ENCODE results near the gene NUDC. TPM values are rescaled to one million over a fixed set of nuclear protein-coding genes. Genes with fewer than 3 reads are reported as not detected.

Gene NUDC
- total and polyA plus RNA-seq, 2 of the 13 experiments (the other 11 are each of a cell fraction or from before 2014, with no cell fraction given): 34.7 to 104 TPM

DNA sequence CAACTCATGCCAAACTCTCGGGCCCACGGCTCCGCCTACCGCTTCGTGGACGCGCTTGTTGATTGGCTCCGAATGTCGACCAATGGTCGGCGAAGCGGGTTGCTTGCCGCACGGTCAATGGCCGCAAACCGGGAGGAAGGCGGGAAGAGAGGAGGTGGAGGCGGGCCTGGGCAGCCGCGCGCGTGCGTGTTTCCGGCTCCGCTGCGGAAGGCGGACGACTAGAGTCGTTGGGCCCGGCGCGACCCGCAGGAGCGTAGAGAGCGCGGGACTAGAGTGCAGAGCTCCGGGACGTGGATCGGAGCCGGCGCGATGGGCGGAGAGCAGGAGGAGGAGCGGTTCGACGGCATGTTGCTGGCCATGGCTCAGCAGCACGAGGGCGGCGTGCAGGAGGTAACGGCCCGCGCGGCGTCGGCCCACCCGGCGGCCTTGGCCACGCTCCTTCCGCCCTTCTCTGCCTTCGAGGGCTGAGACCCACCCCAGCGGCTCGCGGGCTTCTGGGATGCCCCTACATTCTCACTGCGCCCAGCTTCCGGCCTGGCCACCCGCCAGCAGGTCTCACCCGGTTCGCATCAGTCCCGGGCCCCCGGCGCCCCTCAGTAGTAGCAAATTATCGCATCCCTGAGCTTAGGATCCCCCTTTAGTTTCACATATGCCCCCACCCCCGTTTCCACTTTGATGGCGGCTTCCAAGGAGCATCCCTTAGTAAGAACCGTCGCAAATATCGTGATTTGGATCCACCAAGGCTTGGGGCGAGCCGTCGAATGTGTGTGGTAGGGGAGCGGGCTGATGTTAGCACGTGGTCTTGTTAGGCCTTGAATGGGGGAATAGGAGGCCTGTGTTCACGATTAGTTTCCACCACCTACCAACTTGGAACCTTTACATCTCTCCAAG lies at the start of gene NUDC (continued):
- TF ChIP-seq POLR2G (IDR thresholded peaks at IDR 0.05; ENCODE audit: low read depth, low read length): peak; percentile 89
- peak; percentile 77; the same call in 1 of the 2 replicates for TF ChIP-seq SP4 (CRISPR knock-in tag; IDR thresholded peaks at IDR 0.05)
- TF ChIP-seq, protein P1, sequence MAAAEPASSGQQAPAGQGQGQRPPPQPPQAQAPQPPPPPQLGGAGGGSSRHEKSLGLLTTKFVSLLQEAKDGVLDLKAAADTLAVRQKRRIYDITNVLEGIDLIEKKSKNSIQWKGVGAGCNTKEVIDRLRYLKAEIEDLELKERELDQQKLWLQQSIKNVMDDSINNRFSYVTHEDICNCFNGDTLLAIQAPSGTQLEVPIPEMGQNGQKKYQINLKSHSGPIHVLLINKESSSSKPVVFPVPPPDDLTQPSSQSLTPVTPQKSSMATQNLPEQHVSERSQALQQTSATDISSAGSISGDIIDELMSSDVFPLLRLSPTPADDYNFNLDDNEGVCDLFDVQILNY (CRISPR knock-in tag; conservative IDR thresholded peaks at IDR 0.05): peak; percentile 19; the same call in 1 of the 2 replicates
- TF ChIP-seq, protein P2, sequence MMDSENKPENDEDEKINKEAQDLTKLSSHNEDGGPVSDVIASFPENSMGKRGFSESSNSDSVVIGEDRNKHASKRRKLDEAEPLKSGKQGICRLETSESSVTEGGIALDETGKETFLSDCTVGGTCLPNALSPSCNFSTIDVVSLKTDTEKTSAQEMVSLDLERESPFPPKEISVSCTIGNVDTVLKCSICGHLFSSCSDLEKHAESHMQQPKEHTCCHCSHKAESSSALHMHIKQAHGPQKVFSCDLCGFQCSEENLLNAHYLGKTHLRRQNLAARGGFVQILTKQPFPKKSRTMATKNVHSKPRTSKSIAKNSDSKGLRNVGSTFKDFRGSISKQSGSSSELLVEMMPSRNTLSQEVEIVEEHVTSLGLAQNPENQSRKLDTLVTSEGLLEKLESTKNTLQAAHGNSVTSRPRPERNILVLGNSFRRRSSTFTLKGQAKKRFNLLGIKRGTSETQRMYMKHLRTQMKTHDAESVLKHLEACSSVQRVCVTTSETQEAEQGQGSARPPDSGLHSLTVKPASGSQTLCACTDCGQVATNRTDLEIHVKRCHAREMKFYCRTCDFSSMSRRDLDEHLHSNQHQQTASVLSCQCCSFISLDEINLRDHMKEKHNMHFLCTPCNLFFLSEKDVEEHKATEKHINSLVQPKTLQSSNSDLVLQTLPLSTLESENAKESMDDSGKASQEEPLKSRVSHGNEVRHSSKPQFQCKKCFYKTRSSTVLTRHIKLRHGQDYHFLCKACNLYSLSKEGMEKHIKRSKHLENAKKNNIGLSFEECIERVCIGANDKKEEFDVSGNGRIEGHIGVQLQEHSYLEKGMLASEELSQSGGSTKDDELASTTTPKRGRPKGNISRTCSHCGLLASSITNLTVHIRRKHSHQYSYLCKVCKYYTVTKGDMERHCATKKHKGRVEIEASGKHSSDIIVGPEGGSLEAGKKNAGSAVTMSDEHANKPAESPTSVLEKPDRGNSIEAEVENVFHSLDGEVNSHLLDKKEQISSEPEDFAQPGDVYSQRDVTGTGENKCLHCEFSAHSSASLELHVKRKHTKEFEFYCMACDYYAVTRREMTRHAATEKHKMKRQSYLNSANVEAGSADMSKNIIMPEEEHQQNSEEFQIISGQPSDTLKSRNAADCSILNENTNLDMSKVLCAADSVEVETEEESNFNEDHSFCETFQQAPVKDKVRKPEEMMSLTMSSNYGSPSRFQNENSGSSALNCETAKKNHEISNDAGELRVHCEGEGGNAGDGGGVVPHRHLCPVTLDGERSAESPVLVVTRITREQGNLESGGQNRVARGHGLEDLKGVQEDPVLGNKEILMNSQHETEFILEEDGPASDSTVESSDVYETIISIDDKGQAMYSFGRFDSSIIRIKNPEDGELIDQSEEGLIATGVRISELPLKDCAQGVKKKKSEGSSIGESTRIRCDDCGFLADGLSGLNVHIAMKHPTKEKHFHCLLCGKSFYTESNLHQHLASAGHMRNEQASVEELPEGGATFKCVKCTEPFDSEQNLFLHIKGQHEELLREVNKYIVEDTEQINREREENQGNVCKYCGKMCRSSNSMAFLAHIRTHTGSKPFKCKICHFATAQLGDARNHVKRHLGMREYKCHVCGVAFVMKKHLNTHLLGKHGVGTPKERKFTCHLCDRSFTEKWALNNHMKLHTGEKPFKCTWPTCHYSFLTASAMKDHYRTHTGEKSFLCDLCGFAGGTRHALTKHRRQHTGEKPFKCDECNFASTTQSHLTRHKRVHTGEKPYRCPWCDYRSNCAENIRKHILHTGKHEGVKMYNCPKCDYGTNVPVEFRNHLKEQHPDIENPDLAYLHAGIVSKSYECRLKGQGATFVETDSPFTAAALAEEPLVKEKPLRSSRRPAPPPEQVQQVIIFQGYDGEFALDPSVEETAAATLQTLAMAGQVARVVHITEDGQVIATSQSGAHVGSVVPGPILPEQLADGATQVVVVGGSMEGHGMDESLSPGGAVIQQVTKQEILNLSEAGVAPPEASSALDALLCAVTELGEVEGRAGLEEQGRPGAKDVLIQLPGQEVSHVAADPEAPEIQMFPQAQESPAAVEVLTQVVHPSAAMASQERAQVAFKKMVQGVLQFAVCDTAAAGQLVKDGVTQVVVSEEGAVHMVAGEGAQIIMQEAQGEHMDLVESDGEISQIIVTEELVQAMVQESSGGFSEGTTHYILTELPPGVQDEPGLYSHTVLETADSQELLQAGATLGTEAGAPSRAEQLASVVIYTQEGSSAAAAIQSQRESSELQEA (CRISPR knock-in tag; IDR thresholded peaks at IDR 0.05; ENCODE audit: not compliant biosample characterization): no peak
- 0 out of 2 replicates have a peak, but pooled peaks have one; percentile 63 for TF ChIP-seq ZNF761 (CRISPR knock-in tag; conservative IDR thresholded peaks at IDR 0.05)
- TF ChIP-seq, protein P3, sequence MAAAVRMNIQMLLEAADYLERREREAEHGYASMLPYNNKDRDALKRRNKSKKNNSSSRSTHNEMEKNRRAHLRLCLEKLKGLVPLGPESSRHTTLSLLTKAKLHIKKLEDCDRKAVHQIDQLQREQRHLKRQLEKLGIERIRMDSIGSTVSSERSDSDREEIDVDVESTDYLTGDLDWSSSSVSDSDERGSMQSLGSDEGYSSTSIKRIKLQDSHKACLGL (CRISPR knock-in tag; IDR thresholded peaks at IDR 0.05): peak; percentile 94
- TF ChIP-seq, protein P4, sequence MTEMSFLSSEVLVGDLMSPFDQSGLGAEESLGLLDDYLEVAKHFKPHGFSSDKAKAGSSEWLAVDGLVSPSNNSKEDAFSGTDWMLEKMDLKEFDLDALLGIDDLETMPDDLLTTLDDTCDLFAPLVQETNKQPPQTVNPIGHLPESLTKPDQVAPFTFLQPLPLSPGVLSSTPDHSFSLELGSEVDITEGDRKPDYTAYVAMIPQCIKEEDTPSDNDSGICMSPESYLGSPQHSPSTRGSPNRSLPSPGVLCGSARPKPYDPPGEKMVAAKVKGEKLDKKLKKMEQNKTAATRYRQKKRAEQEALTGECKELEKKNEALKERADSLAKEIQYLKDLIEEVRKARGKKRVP (CRISPR knock-in tag; IDR thresholded peaks at IDR 0.05): peak in 1 of 2 experiments; percentile 37; a peak in 2 of 4 replicates
- TF ChIP-seq ZNF143 (CRISPR knock-in tag; IDR thresholded peaks at IDR 0.05): no peak; the same call in 1 of the 2 replicates
- no peak for TF ChIP-seq SMAD3 (CRISPR knock-in tag; IDR thresholded peaks at IDR 0.05)
- TF ChIP-seq HOXA9 (CRISPR knock-in tag; IDR thresholded peaks at IDR 0.05; ENCODE audit: borderline replicate concordance): peak; percentile 77; the same call in 1 of the 2 replicates
- TF ChIP-seq ISL2 (CRISPR knock-in tag; IDR thresholded peaks at IDR 0.05): 0 out of 2 replicates have a peak, but pooled peaks have one; percentile 21
- no peak for TF ChIP-seq DPF2 (CRISPR knock-in tag; IDR thresholded peaks at IDR 0.05; ENCODE audit: borderline replicate concordance, low read depth)

Measured in HepG2 (cell line).